MCF 10A (cell line): ENCODE measurements around the gene CAMTA1. TPM values are rescaled to one million over a fixed set of nuclear protein-coding genes. Genes with fewer than 3 reads are reported as not detected.
A peak's percentile ranks its signal among the peaks of the same experiment; 100 is the strongest.

Experiments
- BruUV-seq: library from RNA; stranded (reverse); fragments of 400-500 nt; replicated peaks from 2 replicates; lab custom pipeline; 2021; lab: Mats Ljungman, UMichigan
- CTCF ChIA-PET: fragments of 300-600 bp; sonication (Branson Sonifier 250); formaldehyde crosslinking; extraction: SDS; loops from one replicate; lab custom pipeline; 2021; ENCODE audit warnings: antibody characterized with exemption, inconsistent platforms; lab: Yijun Ruan, JAX
- POLR2A ChIA-PET: fragments of 300-600, 350-650 bp; sonication (Branson Sonifier 250); formaldehyde crosslinking; extraction: SDS; loops from one replicate; lab custom pipeline; 2020; ENCODE audit warnings: antibody characterized with exemption, inconsistent platforms; lab: Yijun Ruan, JAX
- DNase-seq: peaks from one replicate; pipeline ENCODE4 v3.0.0-alpha.2; 2018; ENCODE audit not compliant: unreplicated experiment
- H3K27ac Mint-ChIP-seq: one replicate; pipeline ENCODE4 v1.8.0; 2022; ENCODE audit warnings: mild to moderate bottlenecking, low read depth, mixed read lengths; ENCODE audit not compliant: unreplicated experiment
- H3K27me3 Mint-ChIP-seq: one replicate; pipeline ENCODE4 v1.8.0; 2022; ENCODE audit warnings: mixed read lengths; ENCODE audit not compliant: insufficient read depth, unreplicated experiment
- H3K36me3 Mint-ChIP-seq: one replicate; pipeline ENCODE4 v1.8.0; 2022; ENCODE audit warnings: mild to moderate bottlenecking, moderate library complexity, mixed read lengths; ENCODE audit not compliant: insufficient read depth, unreplicated experiment
- H3K4me1 Mint-ChIP-seq: one replicate; pipeline ENCODE4 v1.8.0; 2022; ENCODE audit warnings: mixed read lengths; ENCODE audit not compliant: insufficient read depth, unreplicated experiment
- H3K4me3 Mint-ChIP-seq: one replicate; pipeline ENCODE4 v1.8.0; 2022; ENCODE audit warnings: mild to moderate bottlenecking, moderate library complexity, mixed read lengths; ENCODE audit not compliant: unreplicated experiment
- H3K9me3 Mint-ChIP-seq: one replicate; pipeline ENCODE4 v1.8.0; 2022; ENCODE audit warnings: mixed read lengths; ENCODE audit not compliant: unreplicated experiment
- CTCF ChIP-seq: fragments of 200-600 bp; IDR thresholded peaks from one replicate; pipeline ENCODE4 v1.8.0; 2022; ENCODE audit warnings: antibody characterized with exemption, mild to moderate bottlenecking; ENCODE audit not compliant: unreplicated experiment
- intact Hi-C: fragments of 100-400 bp; cut with micrococcal nuclease; formaldehyde crosslinking; loops from 2 replicates; pipeline ENCODE4 v1.14.1; 2022
- total RNA-seq: library from RNA; stranded (reverse); gene quantifications from 2 replicates; pipeline ENCODE4 v1.2.3, GENCODE V29; 2022

Gene CAMTA1
- total RNA-seq, 1 experiment from 2014 or later, result 74.1 TPM

GRCh38 chr1:6957341-6957740 lies 172.1 kb downstream of the CAMTA1 start:
- Mint-ChIP-seq H3K27ac (no peak overlapping the region), H3K36me3 (no peaks in the 10 kb centered on the region), H3K9me3 (no peaks in the 10 kb centered on the region), H3K4me3 (no peak overlapping the region), H3K4me1 (peaks cover 7% of the 10 kb centered on the region), H3K27me3 (no peaks in the 10 kb centered on the region)
- ChIA-PET POLR2A (no interaction called here), CTCF (no interaction called here)
- no peak for TF ChIP-seq CTCF
- no peak for DNase-seq
- intact Hi-C loops, result no loop called here
- no TSS peak for BruUV-seq

- H3K4me3 Mint-ChIP-seq, result no peak overlapping the region
- H3K4me1 Mint-ChIP-seq, result peaks cover 7% of the 10 kb centered on the region
- H3K27ac Mint-ChIP-seq, result no peak overlapping the region
- no TSS peak for BruUV-seq
- DNase-seq, result peak; percentile 29
- H3K36me3 Mint-ChIP-seq, result no peaks in the 10 kb centered on the region
- intact Hi-C loops, result no loop called here
- CTCF ChIA-PET, result interaction anchor here (0.9 kb wide), 1 partner anchor 30 kb away, joined by 3 read pairs; no protein-coding TSS in a partner anchor
- H3K9me3 Mint-ChIP-seq, result no peaks in the 10 kb centered on the region
- H3K27me3 Mint-ChIP-seq, result no peaks in the 10 kb centered on the region
- no peak for TF ChIP-seq CTCF
- POLR2A ChIA-PET, result interaction anchor here (0.6 kb wide), 1 partner anchor 65 kb away, joined by 3 read pairs; no protein-coding TSS in a partner anchor
Observed at GRCh38 chr1:6958407-6959030, 173.3 kb downstream of the CAMTA1 start.

GRCh38 chr1:6959491-6959890 lies 174.2 kb downstream of the CAMTA1 start:
- H3K27me3 Mint-ChIP-seq, result no peaks in the 10 kb centered on the region
- BruUV-seq, result no TSS peak
- no peaks in the 10 kb centered on the region for H3K9me3 Mint-ChIP-seq
- POLR2A ChIA-PET, result interaction anchor here (0.9 to 1.3 kb wide), 3 partner anchors 8 to 496 kb away, joined by 3 read pairs; no protein-coding TSS in a partner anchor
- peaks cover 7% of the 10 kb centered on the region for H3K4me1 Mint-ChIP-seq
- DNase-seq, result no peak
- intact Hi-C loops, result no loop called here
- H3K27ac Mint-ChIP-seq, result no peak overlapping the region
- H3K4me3 Mint-ChIP-seq, result no peak overlapping the region
- CTCF ChIA-PET, result interaction anchor here (0.6 to 1.6 kb wide), 3 partner anchors 35 to 406 kb away, joined by 3 to 4 read pairs (median 3); no protein-coding TSS in a partner anchor
- H3K36me3 Mint-ChIP-seq, result no peaks in the 10 kb centered on the region
- TF ChIP-seq CTCF, result no peak

- H3K4me1 Mint-ChIP-seq, result peaks cover 7% of the 10 kb centered on the region
- peaks cover 5% of the 10 kb centered on the region for H3K27me3 Mint-ChIP-seq
- ChIA-PET CTCF (interaction anchor here (0.6 to 1.6 kb wide), 6 partner anchors 78 to 688 kb away, joined by 3 to 4 read pairs (median 3); no protein-coding TSS in a partner anchor), POLR2A (interaction anchor here (0.9 to 1.3 kb wide), 3 partner anchors 8 to 495 kb away, joined by 3 read pairs; no protein-coding TSS in a partner anchor)
- H3K4me3 Mint-ChIP-seq, result no peak overlapping the region
- TF ChIP-seq CTCF, result no peak
- no TSS peak for BruUV-seq
- peak; percentile 68 for DNase-seq
- intact Hi-C loops, result no loop called here
- H3K27ac Mint-ChIP-seq, result no peak overlapping the region
- no peaks in the 10 kb centered on the region for H3K9me3 Mint-ChIP-seq
- no peaks in the 10 kb centered on the region for H3K36me3 Mint-ChIP-seq
Observed at GRCh38 chr1:6960291-6960811, 175.1 kb downstream of the CAMTA1 start.
